Lower leg skin (tissue), 3 donors: ENCODE measurements around the gene HSP90AA1.

Source experiments
- CTCF ChIP-seq, 3 donors: fragments of 450-650 bp; IDR thresholded peaks; one replicate each; pipeline ENCODE4 v1.5.1; 2016; ENCODE audit warnings: antibody characterized with exemption in 3 of 3, mild to moderate bottlenecking in 3 of 3, moderate library complexity in 2 of 3
- POLR2A ChIP-seq, 2 donors: fragments of 450-650 bp; IDR thresholded peaks; one replicate each; pipeline ENCODE4 v1.6.1; 2016 to 2017; ENCODE audit warnings: antibody characterized with exemption in 2 of 2, mild to moderate bottlenecking in 1 of 2, moderate library complexity in 1 of 2

GRCh38 chr14:102055181-102055901, 31.5 kb downstream of the HSP90AA1 start:
- no peak for TF ChIP-seq CTCF (IDR thresholded peaks at IDR 0.05)
- TF ChIP-seq POLR2A (IDR thresholded peaks at IDR 0.05) = no peak
